Measurements from ENCODE around the gene LCN9.

DNA sequence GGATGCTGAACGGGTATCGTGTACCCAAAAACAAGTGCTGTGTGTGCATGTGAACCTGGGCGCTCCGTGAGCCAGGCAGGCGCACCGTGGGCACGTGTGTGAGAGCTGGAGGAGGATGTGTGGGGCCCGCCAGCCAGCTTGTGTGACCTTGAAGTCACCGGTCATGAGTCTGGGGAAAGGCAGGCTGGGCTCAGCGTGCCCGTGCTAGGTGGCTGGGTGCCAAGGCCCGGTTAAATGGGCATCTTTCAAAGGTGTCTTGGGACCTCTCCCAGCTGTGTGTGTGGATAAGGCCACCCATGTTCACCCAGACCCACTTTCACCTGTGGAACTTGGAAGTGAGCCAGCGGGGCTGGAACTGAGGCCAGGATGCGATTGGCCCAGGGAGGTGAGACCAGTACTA lies 42.3 kb downstream of the LCN9 start:
- TF ChIP-seq EZH2 (IDR thresholded peaks at IDR 0.05; ENCODE audit: borderline replicate concordance, low read length) (no peak), CTCF (conservative IDR thresholded peaks at IDR 0.05 in 1 of 2, IDR thresholded peaks at IDR 0.05 in 1 of 2; ENCODE audit: extremely low read depth in 1 of 2, insufficient read depth in 1 of 2, low read depth in 1 of 2, low read length in 2 of 2) (no peak)

Measured in mammary epithelial cell (primary cell).